H1 (cell line): ENCODE results near the gene LRTM2. TPM values are rescaled to one million over a fixed set of nuclear protein-coding genes. Genes with fewer than 3 reads are reported as not detected.

Experiments used
- CTCF ChIA-PET: fragments of 300-600 bp; sonication (Branson Sonifier 250); formaldehyde crosslinking; loops from one replicate; lab custom pipeline; 2021; ENCODE audit not compliant: partially characterized antibody; lab: Charles Lee
- POLR2A ChIA-PET: fragments of 300-600 bp; sonication (Branson Sonifier 250); formaldehyde crosslinking; loops from one replicate; lab custom pipeline; 2021; ENCODE audit warnings: inconsistent platforms; ENCODE audit not compliant: partially characterized antibody; lab: Charles Lee
- DNase-seq, 2 experiments: peaks; one replicate each; pipeline versions ENCODE4 v3.0.0 to v3.0.0-alpha.2; 2010 to 2022; ENCODE audit warnings: low spot score in 2 of 2, low read depth in 1 of 2, mixed read lengths in 1 of 2
- FAIRE-seq: peaks from 2 replicates; lab custom pipeline; 2011; peaks lifted over from hg19 to GRCh38; lab: Jason Lieb, UNC
- H2AFZ ChIP-seq: 2 replicates; pipeline ENCODE4 v1.8.1; 2012; ENCODE audit warnings: low read length, inconsistent platforms
- H2AK5ac ChIP-seq: 2 replicates; pipeline ENCODE4 v1.6.1; 2013; ENCODE audit warnings: low read depth, low read length
- H2BK120ac ChIP-seq: replicated peaks from 2 replicates; pipeline ENCODE3; 2013; ENCODE audit warnings: low read depth, low read length, inconsistent platforms
- H2BK12ac ChIP-seq: 2 replicates; pipeline ENCODE4 v1.6.1; 2013; ENCODE audit warnings: low read depth, low read length
- H2BK15ac ChIP-seq: 2 replicates; pipeline ENCODE4 v1.6.1; 2013; ENCODE audit warnings: low read length
- H2BK20ac ChIP-seq: 2 replicates; pipeline ENCODE4 v1.6.1; 2013; ENCODE audit warnings: low read length
- H2BK5ac ChIP-seq: 2 replicates; pipeline ENCODE4 v1.6.1; 2013; ENCODE audit warnings: low read depth, low read length
- H3K14ac ChIP-seq: 2 replicates; pipeline ENCODE4 v1.6.1; 2013; ENCODE audit warnings: inconsistent platforms; ENCODE audit not compliant: insufficient read length
- H3K18ac ChIP-seq: 2 replicates; pipeline ENCODE4 v1.6.1; 2013; ENCODE audit warnings: low read length; ENCODE audit errors: extremely low read depth
- H3K23ac ChIP-seq: 2 replicates; pipeline ENCODE4 v1.6.1; 2013; ENCODE audit warnings: inconsistent platforms; ENCODE audit not compliant: insufficient read length
- H3K23me2 ChIP-seq: 2 replicates; pipeline ENCODE4 v1.6.1; 2013; ENCODE audit warnings: low read depth, low read length
- H3K27ac ChIP-seq: 2 replicates; pipeline ENCODE4 v1.6.1; 2011; ENCODE audit warnings: low read depth, low read length, inconsistent platforms
- H3K27me3 ChIP-seq, 4 experiments: replicated peaks in 1 of 4; 1 replicate in 1 of 4; 2 replicates in 3 of 4; pipeline versions ENCODE4 v1.6.1 to v1.8.1; 2011 to 2013; ENCODE audit warnings: low read length in 3 of 4, mild to moderate bottlenecking in 3 of 4, inconsistent platforms in 2 of 4, mixed read lengths in 2 of 4, moderate library complexity in 1 of 4; ENCODE audit not compliant: control insufficient read depth in 3 of 4, insufficient read depth in 3 of 4; ENCODE audit errors: extremely low read depth in 1 of 4
- H3K36me3 ChIP-seq, 4 experiments: 2 replicates each; pipeline versions ENCODE4 v1.6.1 to v1.8.1; 2011 to 2013; ENCODE audit warnings: mild to moderate bottlenecking in 4 of 4, low read length in 3 of 4, moderate library complexity in 2 of 4, control low read depth in 1 of 4, inconsistent platforms in 1 of 4; ENCODE audit not compliant: insufficient read depth in 4 of 4, control insufficient read depth in 2 of 4
- H3K4ac ChIP-seq: replicated peaks from 2 replicates; pipeline ENCODE3; 2013; ENCODE audit warnings: low read length, low read depth, mixed read lengths, inconsistent platforms; ENCODE audit not compliant: insufficient read length
- H3K4me1 ChIP-seq, 4 experiments: replicated peaks in 1 of 4; 1 replicate in 1 of 4; 2 replicates in 3 of 4; pipeline versions ENCODE4 v1.6.1 to v1.8.1; 2011 to 2013; ENCODE audit warnings: low read length in 3 of 4, inconsistent platforms in 2 of 4, mixed read lengths in 1 of 4; ENCODE audit not compliant: insufficient read depth in 4 of 4, control insufficient read depth in 3 of 4
- H3K4me2 ChIP-seq, 2 experiments: 2 replicates each; pipeline versions ENCODE4 v1.6.1 to v1.8.1; 2011 to 2013; ENCODE audit warnings: low read depth in 2 of 2, low read length in 2 of 2, control low read depth in 1 of 2, inconsistent platforms in 1 of 2, mild to moderate bottlenecking in 1 of 2; ENCODE audit not compliant: insufficient read depth in 1 of 2
- H3K4me3 ChIP-seq, 4 experiments: fragments of 200-600, 300-600 bp in 1 of 4; sonication (generic), shearing (Covaris generic), sonication (Bioruptor Twin) in 1 of 4; 2 replicates each; pipeline versions ENCODE4 v1.5.1 to v1.8.1; 2011 to 2016; ENCODE audit warnings: low read length in 4 of 4, low read depth in 3 of 4, control low read depth in 2 of 4, inconsistent platforms in 2 of 4, mild to moderate bottlenecking in 2 of 4, mixed read lengths in 1 of 4, moderate library complexity in 1 of 4; ENCODE audit not compliant: insufficient read depth in 2 of 4; ENCODE audit errors: extremely low read depth in 1 of 4
- H3K56ac ChIP-seq: replicated peaks from 2 replicates; pipeline ENCODE3; 2013; ENCODE audit warnings: low read depth, mild to moderate bottlenecking, mixed read lengths, low read length, inconsistent platforms; ENCODE audit not compliant: insufficient read length
- H3K79me1 ChIP-seq: 2 replicates; pipeline ENCODE4 v1.6.1; 2013; ENCODE audit warnings: low read depth, low read length, control low read depth
- H3K79me2 ChIP-seq, 2 experiments: 2 replicates each; pipeline versions ENCODE4 v1.6.1 to v1.8.1; 2012 to 2013; ENCODE audit warnings: low read length in 2 of 2, mild to moderate bottlenecking in 2 of 2, inconsistent platforms in 1 of 2; ENCODE audit not compliant: insufficient read depth in 2 of 2, control insufficient read depth in 1 of 2
- H3K9ac ChIP-seq, 4 experiments: replicated peaks in 1 of 4; 1 replicate in 1 of 4; 2 replicates in 3 of 4; pipeline versions ENCODE4 v1.6.1 to v1.8.1; 2011 to 2013; ENCODE audit warnings: low read depth in 3 of 4, low read length in 3 of 4, control low read depth in 2 of 4, mild to moderate bottlenecking in 2 of 4, moderate library complexity in 2 of 4, inconsistent platforms in 1 of 4; ENCODE audit errors: extremely low read depth in 1 of 4
- H3K9me3 ChIP-seq, 2 experiments: 2 replicates each; pipeline versions ENCODE4 v1.6.1 to v1.8.1; 2012 to 2013; ENCODE audit warnings: mild to moderate bottlenecking in 2 of 2, moderate library complexity in 2 of 2, control low read depth in 1 of 2, inconsistent platforms in 1 of 2, low read depth in 1 of 2, low read length in 1 of 2, mixed read lengths in 1 of 2; ENCODE audit not compliant: insufficient read depth in 2 of 2
- H4K20me1 ChIP-seq, 2 experiments: replicated peaks in 1 of 2; 2 replicates each; pipeline versions ENCODE3 to v1.8.1; 2011 to 2013; ENCODE audit warnings: inconsistent platforms in 2 of 2, low read length in 2 of 2, mild to moderate bottlenecking in 1 of 2; ENCODE audit not compliant: insufficient read depth in 2 of 2, control insufficient read depth in 1 of 2
- H4K5ac ChIP-seq: 2 replicates; pipeline ENCODE4 v1.6.1; 2013; ENCODE audit warnings: low read length, low read depth, mixed read lengths, inconsistent platforms; ENCODE audit not compliant: insufficient read length
- H4K8ac ChIP-seq: 2 replicates; pipeline ENCODE4 v1.8.0; 2013; ENCODE audit warnings: mild to moderate bottlenecking, moderate library complexity, low read length, inconsistent platforms; ENCODE audit not compliant: insufficient read depth; ENCODE audit errors: extremely low read depth
- H4K91ac ChIP-seq: replicated peaks from 2 replicates; pipeline ENCODE3; 2013; ENCODE audit warnings: low read length, mixed read lengths, inconsistent platforms; ENCODE audit not compliant: insufficient read length
- BRCA1 ChIP-seq: IDR thresholded peaks from 2 replicates; pipeline ENCODE4 v1.6.1; 2012; ENCODE audit warnings: low read depth, low read length, improper control_type of control experiment
- HDAC6 ChIP-seq: IDR thresholded peaks from one replicate; pipeline ENCODE4 v1.7.1; 2012; ENCODE audit warnings: low read depth, mild to moderate bottlenecking, inconsistent platforms, low read length, moderate library complexity
- SRF ChIP-seq: IDR thresholded peaks from 2 replicates; pipeline ENCODE4 v1.6.1; 2011; ENCODE audit warnings: mild to moderate bottlenecking, low read depth, low read length, moderate library complexity
- TBP ChIP-seq: IDR thresholded peaks from 2 replicates; pipeline ENCODE4 v1.6.1; 2011; ENCODE audit warnings: low read depth, low read length, improper control_type of control experiment
- WGBS, 2 experiments: shearing (Covaris generic) in 1 of 2; methylation state at CpG; one replicate each; pipeline versions ENCODE4 v1.1.6 to v1.1.7; 2013 to 2015; ENCODE audit warnings: low lambda C conversion rate in 2 of 2, mixed read lengths in 2 of 2, inconsistent platforms in 1 of 2, low coverage in 1 of 2, missing lambda C conversion rate in 1 of 2; ENCODE audit not compliant: insufficient replicate concordance in 2 of 2, insufficient coverage in 1 of 2, insufficient read length in 1 of 2; ENCODE audit errors: extremely low coverage in 1 of 2, missing lambda C conversion rate in 1 of 2; 5-methylcytosine and 5-hydroxymethylcytosine counted together
- polyA plus RNA-seq, 7 experiments: library from polyadenylated mRNA; depleted of rRNA in 3 of 7; stranded (reverse) in 5 of 7; unstranded in 2 of 7; fragments of >200 nt in 5 of 7; fragments of 200-250 nt in 2 of 7; gene quantifications; 1 replicate in 5 of 7; 2 replicates in 1 of 7; 4 replicates in 1 of 7; pipeline versions ENCODE4 v1.2.1 to v1.2.3, GENCODE V29; 2011 to 2013; ENCODE audit warnings: missing spikeins in 2 of 7, mixed read lengths in 2 of 7
- total RNA-seq: library from RNA; stranded (reverse); fragmentation: NEBNext Ultra II Directional; extraction: Animal tissue kit (Norgen Biotek cat#: 25700); gene quantifications from 2 replicates; pipeline ENCODE4 v1.2.1, GENCODE V29; 2021

The LRTM2 gene
- total and polyA plus RNA-seq, 2 of the 8 experiments (the other 6 are each of a cell fraction or from before 2014, with no cell fraction given): 0.06 TPM; not detected in 1

GRCh38 chr12:1876086-1876485, 55.7 kb downstream of the LRTM2 start:
- Histone ChIP-seq H4K20me1 (peaks cover 0 to 1% of the 10 kb centered on the region in 2 experiments), H3K9ac (no peak overlapping the region)
- CTCF ChIA-PET: interaction anchor here (2.4 kb wide), 1 partner anchor 64 kb away, joined by 7 read pairs; no protein-coding TSS in a partner anchor

More at GRCh38 chr12:1876086-1876485, 55.7 kb downstream of the LRTM2 start:
- TF ChIP-seq HDAC6: no peak
- no peak for TF ChIP-seq BRCA1
- no peak for TF ChIP-seq SRF
- no peak for TF ChIP-seq TBP
- H4K8ac ChIP-seq: no peak overlapping the region
- no peak overlapping the region for H4K91ac ChIP-seq
- H3K27me3 ChIP-seq: no peaks in the 10 kb centered on the region; a peak in 1 of 7 replicates
- 86% methylated on average over 3 of the region's 3 CpGs; no CpG with 5 or more reads in 1 of the 2 experiments for WGBS, 2 experiments
- no peak overlapping the region for H2BK15ac ChIP-seq
- POLR2A ChIA-PET: no interaction called here
- no peak overlapping the region for H2BK20ac ChIP-seq
- DNase-seq: no peak
- no peak overlapping the region for H2BK5ac ChIP-seq
- H3K56ac ChIP-seq: no peak overlapping the region
- no peaks in the 10 kb centered on the region; the same call in 1 of the 2 replicates for H3K79me1 ChIP-seq
- no peak overlapping the region for H2BK120ac ChIP-seq
- H3K79me2 ChIP-seq: no peaks in the 10 kb centered on the region
- H2AK5ac ChIP-seq: no peak overlapping the region
- peaks cover 0 to 3% (median under 1%) of the 10 kb centered on the region in 4 experiments; a peak in 2 of 7 replicates for H3K4me1 ChIP-seq
- no peak overlapping the region for H3K4me2 ChIP-seq
- H3K27ac ChIP-seq: no peak overlapping the region
- H2BK12ac ChIP-seq: no peak overlapping the region
- no peak overlapping the region for H3K4ac ChIP-seq
- no peak overlapping the region for H3K4me3 ChIP-seq
- no peak overlapping the region for H3K23ac ChIP-seq
- no peaks in the 10 kb centered on the region for H3K36me3 ChIP-seq
- H4K5ac ChIP-seq: no peak overlapping the region
- no peak overlapping the region for H3K14ac ChIP-seq
- no peak overlapping the region for H3K18ac ChIP-seq
- H2AFZ ChIP-seq: no peak overlapping the region
- H3K9me3 ChIP-seq: peaks cover 0 to 2% of the 10 kb centered on the region in 2 experiments; a peak in 1 of 4 replicates
- peaks cover under 1% of the 10 kb centered on the region; the same call in 1 of the 2 replicates for H3K23me2 ChIP-seq
- no peak for FAIRE-seq
